GM23338 (cell line): ENCODE measurements around the gene EPAS1. TPM values are rescaled to one million over a fixed set of nuclear protein-coding genes. Genes with fewer than 3 reads are reported as not detected.

ENCODE experiments used
- ATAC-seq: fragments of 200-7000 bp; cut with Tn5 transposase; 3 replicates; pipeline ENCODE4 v1.9.1; 2020
- DNase-seq: peaks from one replicate; pipeline ENCODE4 v3.0.0-alpha.2; 2015; ENCODE audit warnings: low spot score
- H2AFZ ChIP-seq: fragments of 200-600 bp; sonication (generic); 2 replicates; pipeline ENCODE4 v1.8.0; 2016; ENCODE audit warnings: antibody characterized with exemption, mild to moderate bottlenecking, moderate library complexity
- H3F3A ChIP-seq: fragments of 200-600 bp; sonication (generic); replicated peaks from 2 replicates; pipeline ENCODE4 v1.8.0; 2017; ENCODE audit warnings: antibody characterized with exemption, mixed run types, low read depth
- H3K27ac ChIP-seq: fragments of 200-600 bp; sonication (generic); 2 replicates; pipeline ENCODE4 v1.6.1; 2016; ENCODE audit warnings: low read depth
- H3K27me3 ChIP-seq: fragments of 200-600 bp; sonication (generic); 2 replicates; pipeline ENCODE4 v1.8.0; 2016; ENCODE audit warnings: mild to moderate bottlenecking, mixed run types, moderate library complexity; ENCODE audit not compliant: insufficient read depth
- H3K36me3 ChIP-seq: fragments of 200-600 bp; sonication (generic); 2 replicates; pipeline ENCODE4 v1.8.0; 2016; ENCODE audit warnings: mild to moderate bottlenecking; ENCODE audit not compliant: insufficient read depth
- H3K4me1 ChIP-seq: fragments of 200-600 bp; sonication (generic); 2 replicates; pipeline ENCODE4 v1.8.0; 2016; ENCODE audit warnings: mild to moderate bottlenecking, moderate library complexity; ENCODE audit not compliant: insufficient read depth
- H3K4me2 ChIP-seq: fragments of 200-600 bp; sonication (generic); 2 replicates; pipeline ENCODE4 v1.7.1; 2017; ENCODE audit warnings: mixed run types
- H3K4me3 ChIP-seq: fragments of 200-600 bp; sonication (generic); 2 replicates; pipeline ENCODE4 v1.6.1; 2016; ENCODE audit warnings: mixed run types
- H3K79me2 ChIP-seq: fragments of 200-600 bp; sonication (generic); replicated peaks from 2 replicates; pipeline ENCODE4 v1.8.0; 2017; ENCODE audit warnings: mild to moderate bottlenecking; ENCODE audit not compliant: insufficient read depth
- H3K9me2 ChIP-seq: fragments of 200-600 bp; sonication (generic); 2 replicates; pipeline ENCODE4 v1.8.0; 2017; ENCODE audit not compliant: insufficient read depth
- H4K20me1 ChIP-seq: fragments of 200-600 bp; sonication (generic); replicated peaks from 2 replicates; pipeline ENCODE4 v1.8.0; 2017; ENCODE audit warnings: mild to moderate bottlenecking; ENCODE audit not compliant: insufficient read depth
- H3K27ac Mint-ChIP-seq: 2 replicates; pipeline ENCODE4 v1.8.0; 2020; ENCODE audit warnings: inconsistent platforms, mild to moderate bottlenecking, moderate library complexity, mixed read lengths
- H3K27me3 Mint-ChIP-seq: 3 replicates; pipeline ENCODE4 v1.8.0; 2022; ENCODE audit warnings: low read depth, mild to moderate bottlenecking, moderate library complexity, mixed read lengths, inconsistent platforms; ENCODE audit not compliant: insufficient read depth, poor library complexity
- H3K36me3 Mint-ChIP-seq: 3 replicates; pipeline ENCODE4 v1.8.0; 2021; ENCODE audit warnings: low read depth, mild to moderate bottlenecking, inconsistent platforms, moderate library complexity, mixed read lengths
- H3K4me1 Mint-ChIP-seq: 3 replicates; pipeline ENCODE4 v1.8.0; 2020; ENCODE audit warnings: mild to moderate bottlenecking, inconsistent platforms, mixed read lengths
- H3K4me3 Mint-ChIP-seq: 3 replicates; pipeline ENCODE4 v1.8.0; 2021; ENCODE audit warnings: moderate library complexity, mild to moderate bottlenecking, inconsistent platforms, mixed read lengths
- H3K9me3 Mint-ChIP-seq: 3 replicates; pipeline ENCODE4 v1.8.0; 2020; ENCODE audit warnings: moderate library complexity, mild to moderate bottlenecking, inconsistent platforms, mixed read lengths
- CTCF ChIP-seq, 2 experiments: fragments of 200-600 bp in 1 of 2; sonication (generic) in 1 of 2; conservative IDR thresholded peaks; 2 replicates each; pipeline versions ENCODE4 v1.5.1 to v1.6.1; 2016 to 2017; ENCODE audit warnings: antibody characterized with exemption in 2 of 2, low read depth in 2 of 2, mild to moderate bottlenecking in 2 of 2, moderate library complexity in 1 of 2
- EZH2phosphoT487 ChIP-seq: fragments of 200-600 bp; sonication (generic); IDR thresholded peaks from one replicate; pipeline ENCODE4 v1.8.1; 2018; ENCODE audit warnings: antibody characterized with exemption; ENCODE audit not compliant: unreplicated experiment
- REST ChIP-seq: IDR thresholded peaks from one replicate; pipeline ENCODE4 v1.6.1; 2018; ENCODE audit warnings: antibody characterized with exemption; ENCODE audit not compliant: unreplicated experiment
- ZNF114 ChIP-seq: fragments of 250-450 bp; sonication (Bioruptor Pico); IDR thresholded peaks from 2 replicates; pipeline ENCODE4 v1.5.0; 2020; ENCODE audit warnings: mild to moderate bottlenecking, moderate library complexity
- polyA plus RNA-seq: library from polyadenylated mRNA; unstranded; fragments of >200 nt; fragmentation: Nextera tagmentation; extraction: Ambion mirVana; gene quantifications from 2 replicates; pipeline ENCODE4 v1.2.1, GENCODE V29; 2016
- total RNA-seq: library from RNA; depleted of rRNA; stranded (reverse); fragments of >200 nt; shearing (Covaris generic); gene quantifications from 2 replicates; pipeline ENCODE4 v1.2.3, GENCODE V29; 2014

The EPAS1 gene
- total and polyA plus RNA-seq, 2 experiments from 2014 or later: 0.68 to 5.4 TPM

GRCh38 chr2:46326231-46326980 is 29.2 kb downstream of the EPAS1 start (continued):
- TF ChIP-seq REST (no peak), EZH2phosphoT487 (no peak), ZNF114 (CRISPR knock-in tag) (no peak)

GRCh38 chr2:46327627-46328026 is 30.4 kb downstream of the EPAS1 start:
- Mint-ChIP-seq H3K9me3 (no peaks in the 10 kb centered on the region), H3K4me1 (peaks cover 13% of the 10 kb centered on the region), H3K27ac (no peak overlapping the region), H3K27me3 (no peaks in the 10 kb centered on the region), H3K36me3 (no peaks in the 10 kb centered on the region), H3K4me3 (no peak overlapping the region)
- Histone ChIP-seq H3K4me3 (no peak overlapping the region), H3K4me2 (no peak overlapping the region), H3K9me2 (0 out of 2 replicates have a peak, but pooled peaks cover 9% of the 10 kb centered on the region), H2AFZ (no peak overlapping the region), H4K20me1 (no peaks in the 10 kb centered on the region), H3K27me3 (no peaks in the 10 kb centered on the region), H3K79me2 (no peaks in the 10 kb centered on the region), H3K4me1 (peaks cover 7% of the 10 kb centered on the region), H3F3A (no peaks in the 10 kb centered on the region), H3K27ac (no peak overlapping the region), H3K36me3 (no peaks in the 10 kb centered on the region)
- no peak for DNase-seq
- TF ChIP-seq ZNF114 (CRISPR knock-in tag) (no peak), CTCF (conservative IDR thresholded peaks at IDR 0.05; ENCODE audit: low read depth in 2 of 2) (peak; percentile 58 to 63)
- ATAC-seq: peak; percentile 69

- Histone ChIP-seq H3K4me1 (peaks cover 7% of the 10 kb centered on the region), H3K79me2 (no peaks in the 10 kb centered on the region), H3K27me3 (no peaks in the 10 kb centered on the region), H3K27ac (no peak overlapping the region), H3K9me2 (0 out of 2 replicates have a peak, but pooled peaks cover 9% of the 10 kb centered on the region), H4K20me1 (no peaks in the 10 kb centered on the region), H3K4me3 (no peak overlapping the region), H3K4me2 (no peak overlapping the region), H3K36me3 (no peaks in the 10 kb centered on the region), H3F3A (no peaks in the 10 kb centered on the region), H2AFZ (no peak overlapping the region)
- ATAC-seq (no peak), DNase-seq (no peak)
- Mint-ChIP-seq H3K4me1 (peaks cover 13% of the 10 kb centered on the region), H3K27ac (no peak overlapping the region), H3K36me3 (no peaks in the 10 kb centered on the region), H3K4me3 (no peak overlapping the region), H3K9me3 (no peaks in the 10 kb centered on the region), H3K27me3 (no peaks in the 10 kb centered on the region)
- TF ChIP-seq EZH2phosphoT487 (no peak), CTCF (conservative IDR thresholded peaks at IDR 0.05; ENCODE audit: low read depth in 2 of 2) (no peak)
Observed at GRCh38 chr2:46328291-46328690, 31.1 kb downstream of the EPAS1 start.
